Cardiac muscle cell (in vitro differentiated cells and primary cell): ENCODE measurements around the gene RGS3. TPM values are rescaled to one million over a fixed set of nuclear protein-coding genes. Genes with fewer than 3 reads are reported as not detected.
A peak's percentile ranks its signal among the peaks of the same experiment; 100 is the strongest.

Experiments used
- DNase-seq, 2 donors: peaks; one replicate each; pipeline versions ENCODE4 v3.0.0 to v3.0.0-alpha.2; 2010 to 2017; ENCODE audit warnings: low read depth in 1 of 2, low spot score in 1 of 2
- H3K27ac ChIP-seq: fragments of 200-600 bp; sonication (generic); 2 replicates; pipeline ENCODE4 v1.5.1; 2016
- H3K27me3 ChIP-seq: fragments of 200-600 bp; sonication (generic); 2 replicates; pipeline ENCODE4 v1.6.0; 2016; ENCODE audit warnings: control low read depth
- H3K36me3 ChIP-seq: fragments of 200-600 bp; sonication (generic); 2 replicates; pipeline ENCODE4 v1.5.1; 2016; ENCODE audit warnings: control low read depth
- H3K4me1 ChIP-seq: fragments of 200-600 bp; sonication (generic); 2 replicates; pipeline ENCODE4 v1.8.1; 2017; ENCODE audit warnings: low read depth, mild to moderate bottlenecking, mixed run types
- H3K4me3 ChIP-seq: fragments of 200-600 bp; sonication (generic); 2 replicates; pipeline ENCODE4 v1.5.1; 2016; ENCODE audit warnings: mild to moderate bottlenecking
- H3K9me3 ChIP-seq: fragments of 200-600 bp; sonication (generic); 2 replicates; pipeline ENCODE4 v1.5.1; 2017; ENCODE audit warnings: low read depth, mild to moderate bottlenecking, control low read depth
- polyA plus RNA-seq: library from polyadenylated mRNA; unstranded; fragments of >200 nt; fragmentation: Nextera tagmentation; extraction: Ambion mirVana; gene quantifications from 2 replicates; pipeline ENCODE4 v1.2.1, GENCODE V29; 2016
- total RNA-seq: library from RNA; depleted of rRNA; stranded (reverse); fragments of >200 nt; gene quantifications from 2 replicates; pipeline ENCODE4 v1.2.3, GENCODE V29; 2016
- TF ChIP-seq, protein P1 (sequence below): IDR thresholded peaks from 2 replicates; pipeline ENCODE4 v1.5.1; 2012; ENCODE audit warnings: low read depth, mild to moderate bottlenecking, low read length

RGS3 gene
- total and polyA plus RNA-seq, 2 experiments from 2014 or later, result 94.7 to 126 TPM

DNA sequence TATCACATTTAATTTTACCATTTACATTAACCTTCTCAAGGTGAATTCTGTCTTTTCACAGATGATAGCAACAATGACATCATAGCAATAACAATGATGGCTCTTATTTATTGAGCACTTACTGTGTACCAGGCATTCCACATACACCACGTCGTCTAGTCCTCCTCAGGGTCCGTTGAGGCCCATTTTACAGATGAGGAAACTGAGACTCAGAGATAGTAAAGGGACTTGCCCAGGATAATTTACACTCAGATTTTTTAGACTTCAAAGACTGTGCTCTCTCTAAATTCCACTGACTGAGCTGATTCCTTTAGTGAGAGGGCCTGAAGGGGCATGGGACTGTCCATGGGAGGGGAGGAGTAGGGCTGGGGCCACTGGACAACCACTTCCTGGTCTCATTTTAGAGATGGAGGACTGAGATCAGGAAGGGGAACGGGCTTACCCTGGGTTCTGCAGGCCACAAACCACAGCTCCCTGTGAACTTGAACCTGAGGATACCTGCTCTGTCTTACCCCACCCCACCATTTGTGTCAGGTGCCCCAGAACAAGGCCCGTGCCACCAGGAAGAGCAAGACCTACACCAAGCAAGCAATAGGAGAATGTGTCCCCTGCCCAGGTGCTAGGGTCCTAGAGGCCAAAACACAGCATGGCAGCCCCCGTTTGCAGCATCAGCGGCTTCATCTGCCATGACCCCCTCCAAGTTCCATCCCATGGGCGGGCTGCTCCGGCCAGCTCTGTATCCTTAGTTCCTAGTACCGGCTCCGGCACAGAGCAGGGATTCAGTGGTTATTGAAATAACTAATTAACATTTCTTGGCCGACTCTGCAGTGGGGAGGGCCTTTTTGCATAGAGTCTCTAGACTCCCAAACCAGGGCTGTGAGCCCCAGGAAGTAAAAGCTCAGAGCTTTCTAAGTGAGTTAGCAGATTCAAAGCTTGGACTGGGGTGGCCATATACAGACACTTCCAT is 96.6 kb downstream of the RGS3 start:
- no peak for DNase-seq
- no peak overlapping the region for H3K4me3 ChIP-seq
- H3K4me1 ChIP-seq, result peaks cover 24% of the 10 kb centered on the region
- TF ChIP-seq, protein P1, sequence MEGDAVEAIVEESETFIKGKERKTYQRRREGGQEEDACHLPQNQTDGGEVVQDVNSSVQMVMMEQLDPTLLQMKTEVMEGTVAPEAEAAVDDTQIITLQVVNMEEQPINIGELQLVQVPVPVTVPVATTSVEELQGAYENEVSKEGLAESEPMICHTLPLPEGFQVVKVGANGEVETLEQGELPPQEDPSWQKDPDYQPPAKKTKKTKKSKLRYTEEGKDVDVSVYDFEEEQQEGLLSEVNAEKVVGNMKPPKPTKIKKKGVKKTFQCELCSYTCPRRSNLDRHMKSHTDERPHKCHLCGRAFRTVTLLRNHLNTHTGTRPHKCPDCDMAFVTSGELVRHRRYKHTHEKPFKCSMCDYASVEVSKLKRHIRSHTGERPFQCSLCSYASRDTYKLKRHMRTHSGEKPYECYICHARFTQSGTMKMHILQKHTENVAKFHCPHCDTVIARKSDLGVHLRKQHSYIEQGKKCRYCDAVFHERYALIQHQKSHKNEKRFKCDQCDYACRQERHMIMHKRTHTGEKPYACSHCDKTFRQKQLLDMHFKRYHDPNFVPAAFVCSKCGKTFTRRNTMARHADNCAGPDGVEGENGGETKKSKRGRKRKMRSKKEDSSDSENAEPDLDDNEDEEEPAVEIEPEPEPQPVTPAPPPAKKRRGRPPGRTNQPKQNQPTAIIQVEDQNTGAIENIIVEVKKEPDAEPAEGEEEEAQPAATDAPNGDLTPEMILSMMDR, result no peak
- no peaks in the 10 kb centered on the region for H3K9me3 ChIP-seq
- no peak overlapping the region for H3K27ac ChIP-seq
- H3K27me3 ChIP-seq, result no peaks in the 10 kb centered on the region
- H3K36me3 ChIP-seq, result no peaks in the 10 kb centered on the region

DNA sequence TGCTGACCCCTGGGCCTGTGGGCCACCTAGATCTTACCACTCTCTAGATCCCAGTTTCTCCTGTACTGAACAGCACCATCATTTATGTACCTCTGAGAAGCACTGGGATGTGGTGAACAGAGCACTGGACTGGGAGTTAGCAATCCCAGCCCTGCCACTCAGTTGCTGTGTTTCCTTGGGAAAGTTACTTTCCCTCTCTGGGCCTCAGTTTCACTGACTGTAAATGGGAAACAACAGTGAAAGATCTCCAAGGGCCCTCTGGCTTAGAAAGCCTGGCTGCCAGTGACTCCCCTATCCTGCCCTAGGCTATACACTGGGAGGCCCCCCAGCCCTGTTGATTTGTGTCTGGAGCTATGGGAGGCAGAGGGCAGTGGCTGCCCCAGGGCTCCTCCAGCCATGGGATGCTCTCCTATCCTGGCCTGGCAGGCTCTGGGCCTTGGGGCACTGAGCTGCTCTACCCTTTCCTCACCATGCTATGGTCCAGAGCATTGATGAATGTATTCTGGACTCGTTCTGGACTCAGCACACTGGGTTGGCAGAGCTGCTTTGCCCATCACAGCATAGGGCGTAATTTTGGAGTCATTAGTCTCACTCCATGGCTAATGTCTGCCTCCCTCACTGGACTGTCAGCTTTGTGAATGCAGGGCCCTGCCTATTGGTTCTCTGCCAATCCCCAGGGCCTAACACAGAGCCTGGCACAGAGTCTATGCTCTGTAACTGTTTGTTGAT is 99.3 kb downstream of the RGS3 start:
- Histone ChIP-seq H3K4me1 (peaks cover 36% of the 10 kb centered on the region), H3K4me3 (no peak overlapping the region), H3K36me3 (no peaks in the 10 kb centered on the region), H3K9me3 (no peaks in the 10 kb centered on the region), H3K27ac (no peak overlapping the region), H3K27me3 (no peaks in the 10 kb centered on the region)
- DNase-seq, result no peak
- TF ChIP-seq, protein P1, result no peak

DNA sequence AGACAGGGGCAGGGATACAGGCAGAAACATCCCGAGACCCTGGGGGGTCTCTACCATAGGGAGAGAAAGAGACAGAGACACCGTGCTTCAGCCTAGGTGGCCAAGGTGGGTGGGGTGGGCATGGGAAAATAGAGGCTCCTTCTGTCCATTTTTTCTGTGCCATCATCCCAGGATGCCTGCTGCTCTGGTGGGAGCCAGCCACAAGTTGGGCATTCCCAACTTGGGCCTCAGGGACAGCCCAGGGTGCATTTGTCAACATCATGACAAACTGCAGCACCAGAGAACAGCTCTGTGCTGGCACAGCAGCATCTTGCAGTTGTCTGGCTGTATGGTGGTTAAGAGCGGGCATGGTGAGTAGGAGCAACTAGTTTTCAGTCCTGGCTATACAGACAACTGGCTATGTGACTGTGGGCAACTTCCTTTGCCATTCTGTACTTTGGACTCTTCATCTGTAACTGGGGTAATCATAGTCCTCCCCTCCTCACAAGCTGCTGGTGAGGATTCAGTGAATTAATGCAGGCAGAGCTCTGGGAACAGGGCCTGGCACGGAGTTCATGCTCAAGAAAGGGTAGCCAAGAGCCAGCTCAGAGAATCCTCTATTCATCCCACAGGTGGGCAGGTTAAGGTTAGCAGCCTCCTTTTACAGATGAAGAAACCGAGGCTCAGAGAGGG is 100.4 kb downstream of the RGS3 start:
- Histone ChIP-seq H3K27me3 (no peaks in the 10 kb centered on the region), H3K36me3 (no peaks in the 10 kb centered on the region), H3K9me3 (no peaks in the 10 kb centered on the region), H3K27ac (no peak overlapping the region), H3K4me3 (no peak overlapping the region), H3K4me1 (peaks cover 32% of the 10 kb centered on the region)
- no peak for DNase-seq
- TF ChIP-seq, protein P1, result no peak

DNA sequence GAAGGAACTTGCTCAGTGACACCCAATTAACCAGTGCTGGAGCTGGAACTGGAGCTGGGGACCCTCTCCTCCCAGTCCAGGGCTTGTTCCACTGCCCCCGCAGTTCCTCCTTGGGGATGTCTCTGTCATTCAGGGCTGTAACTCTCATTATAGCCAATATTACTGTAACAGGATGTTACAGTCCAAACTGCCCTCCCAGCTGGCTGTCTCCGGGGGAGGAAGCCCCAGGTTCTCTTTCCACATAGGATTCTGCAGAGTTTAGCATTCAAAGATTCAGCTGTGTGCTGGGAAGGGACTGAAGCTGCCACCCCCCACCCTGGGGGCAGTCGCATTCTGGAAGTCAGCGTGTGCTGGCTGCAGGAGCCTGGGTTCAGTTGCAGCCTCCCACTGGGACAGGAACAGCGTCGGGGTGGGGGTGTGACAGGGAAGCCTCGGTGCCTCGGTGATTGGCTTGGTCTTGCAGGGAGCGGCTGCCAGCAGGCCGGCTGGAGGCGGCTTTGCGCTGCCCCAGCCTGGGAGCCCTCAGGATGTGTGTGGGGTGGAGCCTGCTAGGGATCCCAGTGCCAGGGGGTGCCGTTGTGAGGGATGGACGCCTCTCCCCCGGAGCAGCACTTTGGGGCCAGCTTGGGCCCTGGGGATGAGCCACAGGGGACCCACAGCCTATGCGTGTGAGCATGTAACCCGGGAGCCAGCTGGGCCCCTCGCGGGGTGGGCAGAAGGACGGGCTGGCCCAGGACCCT is 101.1 kb downstream of the RGS3 start:
- H3K4me1 ChIP-seq, result peaks cover 26% of the 10 kb centered on the region
- H3K36me3 ChIP-seq, result no peaks in the 10 kb centered on the region
- H3K27ac ChIP-seq, result peak overlapping the region; percentile 90
- H3K27me3 ChIP-seq, result no peaks in the 10 kb centered on the region
- TF ChIP-seq, protein P1, result no peak
- H3K9me3 ChIP-seq, result no peaks in the 10 kb centered on the region
- peak overlapping the region; percentile 21 for H3K4me3 ChIP-seq
- DNase-seq, result peak; percentile 66 to 81
